Measurements from ENCODE around the gene ZSWIM6.

DNA sequence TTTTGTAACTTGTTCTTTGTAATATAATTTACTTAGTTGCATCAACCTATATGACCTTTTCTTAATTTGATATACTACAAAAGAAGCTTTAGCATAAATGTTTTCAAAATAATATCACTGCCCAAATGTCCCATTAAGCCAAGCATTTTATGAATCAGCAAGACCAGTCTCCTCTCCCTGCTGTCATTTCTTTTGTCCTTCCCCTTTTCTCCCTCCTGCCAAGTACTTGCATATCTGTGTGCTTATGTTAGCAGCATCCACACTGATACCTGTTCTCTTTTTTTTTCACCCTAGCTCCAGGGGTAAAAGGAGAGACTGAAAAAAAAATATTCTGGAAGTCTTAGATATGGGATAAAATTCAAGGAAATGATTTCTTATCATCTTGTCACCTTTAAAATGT lies 69.7 kb downstream of the ZSWIM6 start:
- TF ChIP-seq, protein P1, sequence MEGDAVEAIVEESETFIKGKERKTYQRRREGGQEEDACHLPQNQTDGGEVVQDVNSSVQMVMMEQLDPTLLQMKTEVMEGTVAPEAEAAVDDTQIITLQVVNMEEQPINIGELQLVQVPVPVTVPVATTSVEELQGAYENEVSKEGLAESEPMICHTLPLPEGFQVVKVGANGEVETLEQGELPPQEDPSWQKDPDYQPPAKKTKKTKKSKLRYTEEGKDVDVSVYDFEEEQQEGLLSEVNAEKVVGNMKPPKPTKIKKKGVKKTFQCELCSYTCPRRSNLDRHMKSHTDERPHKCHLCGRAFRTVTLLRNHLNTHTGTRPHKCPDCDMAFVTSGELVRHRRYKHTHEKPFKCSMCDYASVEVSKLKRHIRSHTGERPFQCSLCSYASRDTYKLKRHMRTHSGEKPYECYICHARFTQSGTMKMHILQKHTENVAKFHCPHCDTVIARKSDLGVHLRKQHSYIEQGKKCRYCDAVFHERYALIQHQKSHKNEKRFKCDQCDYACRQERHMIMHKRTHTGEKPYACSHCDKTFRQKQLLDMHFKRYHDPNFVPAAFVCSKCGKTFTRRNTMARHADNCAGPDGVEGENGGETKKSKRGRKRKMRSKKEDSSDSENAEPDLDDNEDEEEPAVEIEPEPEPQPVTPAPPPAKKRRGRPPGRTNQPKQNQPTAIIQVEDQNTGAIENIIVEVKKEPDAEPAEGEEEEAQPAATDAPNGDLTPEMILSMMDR (conservative IDR thresholded peaks at IDR 0.05; ENCODE audit: low read depth, low read length) = no peak
- no peak for TF ChIP-seq EZH2phosphoT487 (IDR thresholded peaks at IDR 0.05; ENCODE audit: borderline replicate concordance, low read length)

All from PC-3 (cell line).